Jurkat, Clone E6-1 (cell line): ENCODE measurements around the gene SNED1.

ENCODE experiments used
- DNase-seq: peaks from one replicate; pipeline ENCODE4 v3.0.0-alpha.2; 2011; ENCODE audit warnings: low read depth, low spot score
- H3K4me3 ChIP-seq: 2 replicates; pipeline ENCODE4 v1.5.1; 2011; ENCODE audit warnings: mild to moderate bottlenecking, low read length, control low read depth, moderate library complexity

Gene SNED1

DNA sequence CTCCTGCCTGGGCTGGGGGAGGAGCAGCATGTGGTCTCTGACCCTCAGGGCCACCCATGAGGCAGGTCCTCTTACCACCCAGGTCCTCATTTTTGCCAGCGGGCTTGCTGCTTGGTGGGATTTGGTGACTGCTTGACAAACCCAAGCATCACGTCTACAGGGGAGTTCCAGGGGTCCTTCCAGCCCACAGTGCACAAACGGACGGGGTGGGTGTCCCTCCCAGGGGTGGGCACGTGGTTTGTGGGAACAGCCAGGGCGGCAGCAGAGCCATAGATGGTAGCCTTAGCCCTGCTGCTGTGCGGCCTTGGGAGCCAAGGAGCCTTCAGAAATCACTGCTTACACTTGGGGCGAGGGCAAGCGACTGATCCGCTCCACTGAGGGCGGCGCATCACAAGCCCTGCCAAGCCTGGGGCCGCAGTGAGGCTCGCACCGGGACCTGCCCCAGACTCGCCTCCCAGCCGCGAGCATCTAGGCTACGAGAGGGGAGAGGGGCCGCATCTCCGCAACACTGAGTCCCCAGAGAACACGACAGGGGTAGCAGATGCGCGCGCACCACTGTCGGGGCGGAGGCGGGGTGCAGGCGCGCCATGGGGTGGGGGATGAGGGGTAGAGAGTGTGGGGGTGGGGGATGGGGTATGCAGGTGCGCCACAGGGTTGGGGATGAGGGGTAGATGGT is 36.9 kb downstream of the SNED1 start:
- no peak for DNase-seq
- no peak overlapping the region for H3K4me3 ChIP-seq

DNA sequence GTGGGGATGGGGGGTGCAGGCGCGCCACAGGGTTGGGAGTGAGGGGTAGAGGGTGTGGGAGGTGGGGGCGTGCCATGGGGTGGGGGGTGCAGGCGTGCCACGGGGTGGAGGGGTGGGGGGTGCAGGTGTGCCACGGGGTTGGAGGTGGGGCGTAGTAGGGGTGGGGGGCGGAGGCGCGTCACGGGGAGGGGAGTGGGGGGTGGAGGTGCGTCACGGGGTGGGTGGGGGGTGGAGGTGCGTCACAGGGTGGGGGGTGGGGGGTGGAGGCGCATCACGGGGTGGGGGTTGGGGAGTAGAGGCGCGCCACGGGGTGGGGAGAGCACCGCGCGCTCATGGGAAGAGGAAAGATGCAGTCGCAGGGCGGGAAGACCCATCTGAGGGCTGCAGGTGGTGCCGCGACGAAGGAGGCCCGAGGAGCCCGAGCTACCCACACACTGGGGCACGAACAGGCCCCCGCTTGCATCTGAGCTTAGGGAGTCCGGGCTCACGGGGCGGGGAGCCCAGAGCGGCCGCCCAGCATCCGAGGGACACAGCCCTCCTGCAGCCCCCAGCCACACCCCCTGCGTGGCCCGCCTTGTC is 37.5 kb downstream of the SNED1 start:
- H3K4me3 ChIP-seq, result no peak overlapping the region
- DNase-seq, result no peak

DNA sequence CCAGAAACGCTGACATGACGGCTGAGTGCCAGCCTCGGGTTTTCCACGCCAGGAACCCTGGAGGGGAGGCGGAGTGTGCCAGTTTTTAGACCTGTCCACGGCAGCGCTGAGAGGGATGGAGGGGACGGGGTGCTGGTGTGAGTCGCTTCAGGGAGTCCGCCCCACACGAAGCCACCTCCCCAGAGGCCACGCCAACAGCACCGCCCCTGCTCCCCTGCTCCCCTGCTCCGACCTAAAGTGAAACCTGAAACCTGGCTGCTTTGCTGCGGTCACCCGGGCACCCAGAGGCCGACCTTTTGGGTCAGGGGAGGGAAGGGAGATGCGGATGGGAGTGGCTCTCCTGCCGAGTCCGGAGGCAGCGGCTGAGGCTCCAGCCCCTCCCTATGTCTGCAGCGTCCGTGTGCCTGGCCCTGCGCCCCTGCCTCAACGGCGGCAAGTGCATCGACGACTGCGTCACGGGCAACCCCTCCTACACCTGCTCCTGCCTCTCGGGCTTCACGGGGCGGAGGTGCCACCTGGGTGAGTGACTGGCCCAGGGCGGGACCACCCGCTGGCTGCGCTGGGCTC is 38.1 kb downstream of the SNED1 start:
- H3K4me3 ChIP-seq, result no peak overlapping the region
- DNase-seq, result no peak

DNA sequence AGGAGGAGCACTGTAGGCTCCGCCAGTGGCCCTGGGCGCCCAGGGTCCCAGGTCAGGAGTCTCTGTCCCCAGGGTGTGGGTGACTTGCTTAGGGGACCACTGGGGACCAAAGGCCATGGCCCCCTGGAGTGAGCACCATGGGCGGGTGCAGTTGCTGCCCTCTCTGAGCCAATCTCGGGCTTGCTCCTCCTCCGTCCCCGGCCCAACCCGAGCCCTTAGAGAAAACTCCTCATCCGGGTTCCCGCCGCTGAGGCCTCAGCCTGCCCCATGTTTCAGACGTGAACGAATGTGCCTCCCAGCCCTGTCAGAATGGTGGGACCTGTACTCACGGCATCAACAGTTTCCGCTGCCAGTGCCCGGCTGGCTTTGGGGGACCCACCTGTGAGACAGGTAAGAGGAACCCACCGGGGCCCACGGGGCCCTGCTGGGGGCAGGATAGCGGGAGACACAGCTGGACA is 38.6 kb downstream of the SNED1 start:
- no peak for DNase-seq
- H3K4me3 ChIP-seq, result no peak overlapping the region

DNA sequence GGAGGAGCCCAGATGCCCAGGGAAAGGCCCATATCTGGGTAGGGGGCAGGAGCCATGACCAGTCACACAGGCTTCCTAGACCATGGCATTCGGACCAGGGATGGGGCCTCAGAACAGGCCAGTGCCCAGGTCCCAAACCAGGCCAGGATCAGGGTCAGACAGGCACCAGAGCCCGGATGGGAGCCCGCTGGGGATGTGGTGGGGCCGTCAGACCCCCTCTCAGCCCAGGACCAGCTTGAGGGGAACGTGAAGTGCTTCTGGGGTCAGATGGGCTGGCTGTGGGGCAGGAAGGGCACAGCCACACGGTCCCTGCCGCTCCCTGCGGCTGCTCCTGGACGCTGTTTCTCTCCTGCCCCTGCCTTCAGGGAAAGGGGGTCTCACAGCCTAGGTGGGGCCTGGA is 39.1 kb downstream of the SNED1 start:
- no peak for DNase-seq
- H3K4me3 ChIP-seq, result no peak overlapping the region

DNA sequence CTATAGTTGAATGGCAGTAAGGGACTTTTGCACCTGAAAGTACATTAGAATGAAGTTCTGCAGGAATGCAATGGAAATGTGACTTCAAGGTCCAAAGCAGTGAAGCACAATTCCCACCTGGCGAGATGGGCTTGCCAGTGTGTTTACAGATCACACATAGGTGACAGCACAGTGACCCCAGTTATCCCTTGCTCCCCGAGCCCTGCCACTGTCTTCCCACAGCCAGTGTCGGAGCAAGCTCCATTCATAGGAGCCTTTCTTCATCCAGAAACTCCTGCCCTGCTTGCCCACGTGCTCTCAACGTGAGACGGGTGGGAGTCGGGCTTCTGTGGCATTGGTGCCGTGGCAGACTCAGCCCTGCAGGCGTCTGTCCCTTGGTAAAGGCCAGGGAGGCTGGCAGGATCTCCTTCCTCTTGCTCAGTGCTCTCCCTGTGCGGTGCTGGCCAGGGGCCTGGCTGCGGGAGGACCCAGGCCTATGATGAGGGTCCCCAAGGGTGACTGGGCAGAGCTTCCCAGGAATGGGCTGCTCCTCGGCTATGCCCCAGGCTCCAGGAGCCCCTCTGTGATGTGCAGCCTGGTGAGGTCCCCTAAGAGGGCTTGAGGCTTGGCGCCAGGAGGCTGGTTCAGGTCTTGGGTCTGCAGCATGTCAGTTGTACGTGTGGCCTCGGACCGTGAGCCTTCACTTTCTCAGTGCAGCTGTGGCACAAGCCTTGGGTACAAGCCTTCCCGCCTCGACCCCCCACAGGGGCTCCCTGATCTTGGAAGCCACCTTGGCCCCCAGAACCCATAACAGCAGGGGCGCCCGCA is 40.2 kb downstream of the SNED1 start:
- H3K4me3 ChIP-seq, result no peak overlapping the region
- DNase-seq, result no peak

DNA sequence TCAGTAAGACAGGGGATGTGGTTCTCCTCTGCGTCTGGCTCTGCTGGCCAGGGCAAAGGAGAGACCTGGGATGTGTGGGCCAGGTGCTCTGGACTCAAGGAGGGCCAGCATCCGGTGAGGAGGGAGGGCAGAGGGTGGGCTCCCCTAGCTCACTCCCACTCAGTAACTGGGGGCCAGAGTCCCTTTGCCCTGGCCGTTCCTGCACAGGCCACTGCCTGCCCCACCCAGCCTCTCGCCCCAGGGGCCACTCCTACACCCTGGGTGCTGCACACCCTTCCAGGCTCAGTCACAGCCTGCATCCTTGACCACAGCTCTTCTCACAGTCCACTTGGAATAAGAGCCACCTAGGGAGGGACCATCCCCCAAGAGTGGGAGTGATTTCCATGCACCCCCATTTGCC is 41.0 kb downstream of the SNED1 start:
- no peak overlapping the region for H3K4me3 ChIP-seq
- DNase-seq, result no peak

DNA sequence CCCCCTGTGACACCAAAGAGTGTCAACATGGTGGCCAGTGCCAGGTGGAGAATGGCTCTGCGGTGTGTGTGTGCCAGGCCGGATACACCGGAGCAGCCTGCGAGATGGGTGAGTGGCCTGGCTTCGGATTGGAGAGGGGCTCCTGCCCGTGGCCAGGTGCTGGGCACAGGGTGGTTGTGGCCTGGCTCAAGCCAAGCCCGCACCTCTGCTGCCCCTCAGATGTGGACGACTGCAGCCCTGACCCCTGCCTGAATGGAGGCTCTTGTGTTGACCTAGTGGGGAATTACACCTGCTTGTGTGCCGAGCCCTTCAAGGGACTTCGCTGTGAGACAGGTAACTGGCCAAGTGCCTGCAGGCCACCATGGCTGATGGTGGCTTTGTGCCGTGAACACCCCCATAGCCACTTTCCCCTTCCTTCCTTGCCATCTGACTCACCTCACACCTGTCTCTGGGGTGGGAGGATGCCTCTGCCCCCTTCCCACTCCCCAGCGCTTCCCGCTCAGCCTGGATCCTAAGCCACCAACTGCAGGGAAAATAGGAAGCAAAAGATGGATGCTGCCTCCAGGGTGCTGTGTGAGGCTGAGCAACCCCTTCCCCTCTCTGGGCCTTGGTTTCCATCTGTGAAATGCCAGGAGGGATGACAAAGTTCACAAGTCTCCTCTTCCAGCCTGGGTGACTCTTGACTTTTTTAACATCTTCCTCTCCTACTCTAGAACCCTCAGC is 41.8 kb downstream of the SNED1 start:
- no peak overlapping the region for H3K4me3 ChIP-seq
- DNase-seq, result no peak

DNA sequence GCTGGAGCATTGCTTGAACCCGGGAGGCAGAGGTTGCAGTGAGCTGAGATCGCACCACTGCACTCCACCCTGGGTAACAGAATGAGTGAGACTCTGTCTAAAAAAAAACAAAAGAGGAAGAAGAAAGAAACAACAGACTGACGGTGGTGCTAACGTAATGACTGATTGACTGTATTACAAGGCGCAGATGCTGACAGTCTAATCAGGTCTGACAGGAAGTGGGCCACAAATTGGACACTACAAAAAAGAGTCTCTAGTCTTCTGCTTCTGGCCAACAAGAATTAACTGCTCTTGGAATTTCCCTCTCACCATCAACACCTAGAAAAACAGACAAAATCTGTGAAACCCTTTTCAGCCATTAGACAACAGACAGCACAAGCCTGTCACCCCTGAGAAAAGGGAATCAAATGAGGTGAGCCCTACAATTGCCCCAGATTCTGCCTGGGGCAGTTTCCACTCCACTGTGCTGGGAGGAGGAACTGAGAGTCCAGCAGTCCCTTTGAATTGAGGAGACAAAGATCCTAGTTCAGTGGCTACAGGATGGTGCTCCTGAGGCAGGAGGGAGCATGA is 43.3 kb downstream of the SNED1 start:
- H3K4me3 ChIP-seq, result no peak overlapping the region
- no peak for DNase-seq

DNA sequence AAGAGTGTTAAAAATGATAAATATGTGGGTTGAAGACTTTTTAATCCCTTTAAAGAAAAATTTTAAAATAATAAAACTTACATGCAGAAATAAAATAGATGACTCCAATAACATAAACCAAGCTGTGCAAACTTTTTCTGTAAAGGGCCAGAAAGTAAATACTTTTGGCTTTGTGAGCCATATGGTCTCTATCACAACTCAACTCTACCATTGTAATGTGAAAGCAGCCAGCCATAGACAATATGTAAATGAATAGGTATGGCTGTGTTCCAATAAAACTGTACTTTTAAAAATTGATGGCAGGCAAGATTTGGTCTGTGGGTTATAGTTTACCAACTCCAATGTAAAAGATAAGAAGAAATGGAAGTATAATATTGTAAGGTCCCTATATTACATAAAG is 45.2 kb downstream of the SNED1 start:
- no peak overlapping the region for H3K4me3 ChIP-seq
- DNase-seq, result no peak

DNA sequence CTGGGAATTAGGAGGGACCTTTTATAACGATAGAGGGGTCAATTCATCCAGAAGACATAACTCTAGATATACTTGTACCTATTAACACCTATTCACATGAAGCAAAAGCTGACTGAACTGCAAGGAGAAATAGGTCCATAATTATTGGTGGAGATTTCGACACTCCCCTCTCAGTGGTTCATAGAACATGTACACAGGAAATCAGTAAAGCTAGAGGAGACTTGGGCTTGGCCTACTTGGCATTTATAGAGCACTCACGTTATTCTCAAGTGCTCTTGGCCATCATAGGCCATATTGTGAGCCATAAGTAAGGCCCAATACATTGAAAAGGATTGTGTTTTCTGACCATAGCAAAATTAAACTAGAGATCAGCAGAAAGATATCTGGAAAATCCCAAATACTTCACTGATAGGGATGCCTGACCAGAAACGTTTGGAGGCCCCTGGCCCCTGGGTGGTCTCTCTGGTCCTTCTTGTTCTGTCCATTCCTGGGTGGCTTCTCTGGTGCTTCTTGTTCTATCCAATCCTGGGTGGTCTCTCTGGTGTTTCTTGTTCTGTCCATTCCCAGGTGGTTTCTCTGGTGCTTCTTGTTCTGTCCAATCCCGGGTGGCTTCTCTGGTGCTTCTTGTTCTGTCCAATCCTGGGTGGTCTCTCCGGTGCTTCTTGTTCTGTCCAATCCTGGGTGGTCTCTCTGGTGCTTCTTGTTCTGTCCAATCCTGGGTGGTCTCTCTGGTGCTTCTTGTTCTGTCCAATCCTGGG is 49.0 kb downstream of the SNED1 start:
- no peak overlapping the region for H3K4me3 ChIP-seq
- no peak for DNase-seq

DNA sequence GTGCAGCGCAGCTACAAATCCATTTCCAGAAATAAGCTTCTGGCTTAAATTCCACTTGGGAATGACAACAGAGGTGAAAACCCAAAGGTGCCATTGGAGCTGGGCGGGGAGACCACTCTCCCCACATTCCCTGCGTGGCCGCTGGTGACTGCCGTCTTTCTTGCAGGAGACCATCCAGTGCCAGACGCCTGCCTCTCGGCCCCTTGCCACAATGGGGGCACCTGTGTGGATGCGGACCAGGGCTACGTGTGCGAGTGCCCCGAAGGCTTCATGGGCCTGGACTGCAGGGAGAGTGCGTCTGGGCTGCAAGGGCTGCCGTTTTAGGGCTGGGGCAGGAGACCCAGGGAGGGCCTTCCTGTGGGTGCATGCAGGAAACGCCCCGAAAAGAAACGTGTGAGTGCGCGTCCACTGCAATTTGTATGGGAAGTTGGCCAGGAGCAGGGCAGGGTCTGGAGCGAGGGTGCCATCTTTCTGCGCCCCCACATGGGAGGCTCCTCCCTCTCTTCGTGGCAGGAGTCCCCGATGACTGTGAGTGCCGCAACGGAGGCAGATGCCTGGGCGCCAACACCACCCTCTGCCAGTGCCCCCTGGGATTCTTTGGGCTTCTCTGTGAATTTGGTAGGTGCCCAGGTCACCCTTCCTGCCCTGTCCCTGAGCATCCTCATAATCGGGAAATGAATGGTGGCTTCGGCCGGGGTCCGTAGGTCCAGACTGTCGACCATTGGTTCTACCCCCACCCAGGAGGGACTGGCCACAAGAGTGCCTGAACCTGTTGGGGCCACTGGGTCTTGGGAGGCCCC is 49.9 kb downstream of the SNED1 start:
- DNase-seq, result no peak

DNA sequence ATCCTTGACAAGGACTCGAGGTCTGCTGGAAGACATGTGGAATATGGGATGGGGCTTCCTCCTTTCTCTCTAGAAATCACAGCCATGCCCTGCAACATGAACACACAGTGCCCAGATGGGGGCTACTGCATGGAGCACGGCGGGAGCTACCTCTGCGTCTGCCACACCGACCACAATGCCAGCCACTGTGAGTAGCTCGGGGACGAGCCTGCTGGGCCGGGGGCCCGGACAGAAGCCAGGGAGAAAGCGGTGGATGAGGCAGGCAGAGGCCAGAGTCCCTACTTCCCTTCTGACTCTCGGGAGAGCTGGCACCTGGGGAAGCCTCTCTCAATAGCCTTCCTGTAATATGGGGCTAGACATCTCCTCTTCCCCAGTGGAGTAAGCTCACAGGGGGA is 50.5 kb downstream of the SNED1 start:
- no peak for DNase-seq
- H3K4me3 ChIP-seq, result no peak overlapping the region

More for the DNA sequence above, 49.9 kb downstream of the SNED1 start:
- no peak overlapping the region for H3K4me3 ChIP-seq

DNA sequence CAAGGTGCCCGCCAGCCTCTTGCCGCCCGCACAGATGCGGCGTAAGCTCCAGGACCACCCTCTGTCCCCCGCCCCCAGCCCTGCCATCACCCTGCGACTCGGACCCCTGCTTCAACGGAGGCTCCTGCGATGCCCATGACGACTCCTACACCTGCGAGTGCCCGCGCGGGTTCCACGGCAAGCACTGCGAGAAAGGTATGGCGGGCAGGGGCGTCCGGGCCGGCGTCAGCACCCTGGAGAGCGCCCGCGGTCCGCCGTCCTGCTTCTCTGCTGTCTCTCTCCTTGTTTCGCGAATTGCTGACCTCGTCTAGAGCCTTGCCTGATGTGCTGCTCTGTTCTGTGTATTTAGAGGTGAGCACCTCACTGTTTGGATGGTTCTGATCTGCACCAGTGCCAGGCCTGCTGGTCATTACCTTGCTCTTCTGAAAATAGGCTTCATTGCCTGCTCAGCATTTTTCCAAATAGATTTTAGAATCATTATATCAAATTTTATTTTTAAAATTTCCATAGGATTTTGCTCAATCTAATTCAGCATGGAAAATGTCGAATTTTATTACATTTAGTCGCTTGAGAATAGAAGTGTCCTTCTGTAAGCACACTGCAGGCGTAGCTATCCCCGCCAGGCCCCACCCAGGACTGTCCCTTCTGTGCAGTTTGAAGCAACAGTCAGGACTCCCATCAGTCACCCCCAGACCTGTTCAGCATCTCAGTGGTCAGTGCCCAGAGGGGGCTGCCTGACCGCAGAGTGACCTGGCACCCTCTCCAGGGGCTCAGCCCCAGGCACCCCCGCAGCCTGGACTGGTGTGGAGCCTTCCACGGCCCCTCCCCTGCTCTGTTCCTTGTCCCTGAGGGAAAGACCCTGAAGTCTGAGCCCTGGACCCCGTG is 51.6 kb downstream of the SNED1 start:
- DNase-seq, result no peak

DNA sequence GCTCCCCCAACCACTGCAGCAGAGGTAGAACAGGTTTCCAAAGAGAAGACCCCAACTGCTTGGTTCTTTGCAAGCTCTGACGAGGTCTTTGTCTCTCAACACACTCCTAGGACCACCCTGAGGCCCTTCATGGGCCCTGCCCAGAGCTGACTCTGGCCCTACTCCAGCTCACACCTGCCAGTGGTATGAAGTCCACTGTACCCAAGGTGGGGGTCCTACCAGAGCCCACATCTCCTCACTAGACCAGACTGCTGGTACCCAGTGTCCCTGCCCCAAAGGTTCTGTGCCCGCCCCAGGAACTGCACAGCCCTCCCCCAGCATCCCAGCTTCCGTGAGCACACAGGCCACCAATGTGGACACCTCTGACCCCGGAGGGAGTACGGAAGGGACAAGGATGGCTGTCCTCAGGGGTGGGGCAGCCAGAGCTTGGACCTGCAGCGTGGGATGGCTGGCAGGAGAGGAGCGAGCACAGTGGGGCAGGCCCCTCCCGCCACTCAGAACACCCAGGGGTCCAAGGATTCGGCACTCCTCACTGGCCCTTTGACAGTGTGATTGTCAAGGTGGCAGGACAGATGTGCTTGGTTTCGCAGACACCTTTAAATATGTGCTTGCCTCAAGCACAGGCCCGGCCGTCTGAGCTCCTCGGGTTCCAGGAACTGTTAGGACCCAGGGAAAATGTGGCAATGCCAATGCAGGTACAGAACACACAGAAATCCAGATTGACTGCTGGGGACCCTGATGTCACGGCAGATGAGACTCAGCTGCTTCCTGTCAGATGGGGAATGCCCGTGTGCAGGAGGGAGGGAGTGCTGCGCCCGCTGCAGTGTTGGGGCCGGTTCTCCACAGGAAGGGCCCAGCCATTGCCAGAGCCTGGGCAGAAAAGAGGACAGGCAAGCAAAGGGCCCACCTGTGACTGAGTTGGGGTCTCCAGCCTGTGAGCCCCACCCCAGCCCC is 52.5 kb downstream of the SNED1 start:
- no peak for DNase-seq
- no peak overlapping the region for H3K4me3 ChIP-seq

More for the DNA sequence above, 51.6 kb downstream of the SNED1 start:
- no peak overlapping the region for H3K4me3 ChIP-seq
